Retinal pigment epithelial cell (primary cell): ENCODE data around the gene ABCG4.
"Not testable (repeated sequence)": the region's sequence is repeated elsewhere in the genome, so short reads cannot be mapped to it uniquely, and the experiment has no call there.

Source experiments
- DNase-seq: peaks from one replicate; pipeline ENCODE4 v3.0.0-alpha.2; 2010; ENCODE audit warnings: low read depth
- H3K4me3 ChIP-seq: 2 replicates; pipeline ENCODE4 v1.5.1; 2011; ENCODE audit warnings: mild to moderate bottlenecking, low read length, control low read depth, moderate library complexity
- TF ChIP-seq, protein P1 (sequence below): conservative IDR thresholded peaks from 2 replicates; pipeline ENCODE4 v1.5.1; 2011; ENCODE audit warnings: low read depth, low read length, control low read depth, inconsistent platforms

Gene ABCG4

DNA sequence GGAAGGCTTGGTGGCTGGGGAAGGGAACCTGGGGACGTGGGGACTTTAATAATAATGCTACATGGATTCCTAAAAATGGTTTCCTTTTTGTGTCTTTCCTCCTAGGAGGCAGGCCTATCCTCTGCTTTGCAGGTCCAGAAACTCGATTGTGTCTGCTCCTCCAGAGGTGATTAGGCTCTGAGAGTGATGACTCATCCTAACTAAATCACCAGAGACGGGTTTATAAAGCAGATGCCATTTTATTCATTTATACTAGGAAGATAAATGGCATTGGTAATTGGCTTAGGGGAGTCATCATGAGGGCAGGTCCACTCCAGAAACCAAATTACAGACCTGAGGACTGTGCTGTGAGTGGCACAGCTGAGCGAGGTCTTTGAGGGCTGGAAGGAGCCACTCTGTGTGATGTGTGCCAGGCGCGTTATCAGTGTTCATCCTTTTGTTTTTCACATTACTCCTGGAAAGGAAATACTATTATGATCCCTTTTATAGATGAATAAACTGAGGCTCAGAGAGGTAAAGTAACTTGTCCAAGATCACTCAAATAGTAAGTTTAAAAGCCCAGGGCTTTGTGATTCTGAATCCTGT, 26.7 kb downstream of the ABCG4 start:
- TF ChIP-seq, protein P1, sequence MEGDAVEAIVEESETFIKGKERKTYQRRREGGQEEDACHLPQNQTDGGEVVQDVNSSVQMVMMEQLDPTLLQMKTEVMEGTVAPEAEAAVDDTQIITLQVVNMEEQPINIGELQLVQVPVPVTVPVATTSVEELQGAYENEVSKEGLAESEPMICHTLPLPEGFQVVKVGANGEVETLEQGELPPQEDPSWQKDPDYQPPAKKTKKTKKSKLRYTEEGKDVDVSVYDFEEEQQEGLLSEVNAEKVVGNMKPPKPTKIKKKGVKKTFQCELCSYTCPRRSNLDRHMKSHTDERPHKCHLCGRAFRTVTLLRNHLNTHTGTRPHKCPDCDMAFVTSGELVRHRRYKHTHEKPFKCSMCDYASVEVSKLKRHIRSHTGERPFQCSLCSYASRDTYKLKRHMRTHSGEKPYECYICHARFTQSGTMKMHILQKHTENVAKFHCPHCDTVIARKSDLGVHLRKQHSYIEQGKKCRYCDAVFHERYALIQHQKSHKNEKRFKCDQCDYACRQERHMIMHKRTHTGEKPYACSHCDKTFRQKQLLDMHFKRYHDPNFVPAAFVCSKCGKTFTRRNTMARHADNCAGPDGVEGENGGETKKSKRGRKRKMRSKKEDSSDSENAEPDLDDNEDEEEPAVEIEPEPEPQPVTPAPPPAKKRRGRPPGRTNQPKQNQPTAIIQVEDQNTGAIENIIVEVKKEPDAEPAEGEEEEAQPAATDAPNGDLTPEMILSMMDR, result no peak
- H3K4me3 ChIP-seq, result no peak overlapping the region
- DNase-seq, result no peak

DNA sequence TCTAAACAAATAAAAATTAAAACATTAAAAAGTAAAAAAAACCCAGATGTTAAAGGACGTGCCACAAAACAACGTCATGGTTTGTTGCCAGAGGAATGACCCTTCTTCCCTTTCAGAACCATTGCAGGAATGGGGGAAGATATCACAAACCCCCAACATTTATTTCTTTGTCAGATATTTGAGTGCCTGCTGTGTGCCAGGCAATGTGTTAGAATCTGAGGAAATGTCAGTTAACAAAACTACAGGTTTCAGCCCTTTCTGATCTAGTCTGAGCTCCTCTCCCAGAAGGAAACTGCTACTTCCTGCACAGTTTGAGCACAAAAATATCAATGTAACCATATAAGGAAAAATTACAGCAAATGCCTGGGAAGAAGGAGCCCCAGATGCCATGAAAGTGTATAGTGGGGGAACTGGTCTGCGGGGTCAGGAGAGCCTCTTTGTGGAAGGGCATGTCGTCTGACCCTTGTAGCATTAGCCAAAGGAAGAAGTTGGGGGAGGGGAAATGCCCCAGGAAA, 29.4 kb downstream of the ABCG4 start:
- no peak overlapping the region for H3K4me3 ChIP-seq
- TF ChIP-seq, protein P1, result no peak
- no peak for DNase-seq

DNA sequence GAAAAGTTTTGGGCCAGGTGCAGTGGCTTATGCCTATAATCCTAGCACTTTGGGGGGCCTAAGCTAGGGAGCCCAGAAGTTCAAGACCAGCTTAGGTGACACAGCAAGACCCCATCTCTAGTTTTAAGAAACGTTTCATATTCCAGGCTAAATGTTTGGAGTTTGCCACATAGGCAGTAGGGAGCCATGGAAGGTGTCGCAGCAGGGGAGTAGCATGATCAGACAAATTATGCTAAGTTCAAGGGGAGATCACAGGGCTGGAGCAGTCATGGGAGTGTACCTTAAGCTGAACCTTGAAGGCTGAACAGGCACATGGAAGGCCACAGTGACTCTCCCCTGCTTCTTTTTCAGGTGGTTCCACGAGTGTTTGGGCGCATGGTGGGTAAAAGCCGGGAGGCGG, 30.5 kb downstream of the ABCG4 start:
- TF ChIP-seq, protein P1, result no peak
- DNase-seq, result no peak
- H3K4me3 ChIP-seq, result no peak overlapping the region

DNA sequence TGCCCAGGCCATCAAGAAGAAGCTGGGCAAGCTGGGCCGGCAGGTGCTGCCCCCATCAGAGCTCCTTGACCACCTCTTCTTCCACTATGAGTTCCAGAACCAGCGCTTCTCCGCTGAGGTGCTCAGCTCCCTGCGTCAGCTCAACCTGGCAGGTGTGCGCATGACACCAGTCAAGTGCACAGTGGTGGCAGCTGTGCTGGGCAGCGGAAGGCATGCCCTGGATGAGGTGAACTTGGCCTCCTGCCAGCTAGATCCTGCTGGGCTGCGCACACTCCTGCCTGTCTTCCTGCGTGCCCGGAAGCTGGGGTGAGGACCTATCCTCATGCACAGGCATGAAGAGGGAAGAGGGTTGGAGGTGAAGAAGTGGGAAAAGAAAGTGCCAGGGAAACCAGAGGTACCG, 31.1 kb downstream of the ABCG4 start:
- no peak overlapping the region for H3K4me3 ChIP-seq
- DNase-seq, result no peak
- TF ChIP-seq, protein P1, result no peak

DNA sequence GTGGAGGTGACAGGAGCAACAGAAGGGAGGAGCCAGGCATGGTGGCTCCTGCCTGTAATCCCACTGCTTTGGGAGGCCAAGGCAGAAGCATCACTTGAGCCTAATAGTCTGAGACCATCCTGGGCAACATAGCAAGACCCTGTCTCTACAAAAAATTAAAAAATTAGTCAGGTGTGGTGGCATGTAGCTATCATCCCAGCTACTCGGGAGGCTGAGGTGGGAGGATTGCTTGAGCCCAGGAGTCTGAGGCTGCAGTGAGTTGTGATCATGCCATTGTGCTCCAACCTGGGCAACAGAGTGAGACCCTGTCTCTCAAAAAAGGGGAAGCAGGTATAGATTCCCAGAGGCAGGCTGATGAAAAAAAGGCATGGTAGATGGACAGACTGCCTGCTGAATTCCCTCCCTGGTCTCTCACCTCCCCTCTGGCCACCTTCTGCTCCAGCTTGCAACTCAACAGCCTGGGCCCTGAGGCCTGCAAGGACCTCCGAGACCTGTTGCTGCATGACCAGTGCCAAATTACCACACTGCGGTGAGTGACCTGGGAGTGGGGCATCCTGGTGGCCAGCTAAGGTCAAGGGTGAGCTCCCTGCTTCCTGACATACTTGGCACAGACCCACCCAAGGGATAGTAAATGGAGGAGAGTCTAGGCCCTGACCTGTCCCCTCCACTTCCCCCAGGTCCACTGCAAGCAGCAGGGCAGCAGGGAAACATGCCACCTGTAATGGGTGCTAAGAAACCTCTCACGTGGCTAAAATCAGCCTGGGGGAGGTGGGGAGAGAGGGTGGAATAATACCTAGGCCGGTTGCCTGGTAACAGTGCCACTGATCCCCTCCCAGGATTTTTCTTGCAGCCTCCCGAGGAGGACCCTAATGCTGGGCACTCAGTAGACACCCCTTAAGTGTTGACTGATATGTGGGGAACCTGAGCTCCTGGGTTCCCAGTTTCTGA, 32.2 kb downstream of the ABCG4 start:
- TF ChIP-seq, protein P1, result no peak
- DNase-seq, result no peak
- H3K4me3 ChIP-seq, result no peak overlapping the region

DNA sequence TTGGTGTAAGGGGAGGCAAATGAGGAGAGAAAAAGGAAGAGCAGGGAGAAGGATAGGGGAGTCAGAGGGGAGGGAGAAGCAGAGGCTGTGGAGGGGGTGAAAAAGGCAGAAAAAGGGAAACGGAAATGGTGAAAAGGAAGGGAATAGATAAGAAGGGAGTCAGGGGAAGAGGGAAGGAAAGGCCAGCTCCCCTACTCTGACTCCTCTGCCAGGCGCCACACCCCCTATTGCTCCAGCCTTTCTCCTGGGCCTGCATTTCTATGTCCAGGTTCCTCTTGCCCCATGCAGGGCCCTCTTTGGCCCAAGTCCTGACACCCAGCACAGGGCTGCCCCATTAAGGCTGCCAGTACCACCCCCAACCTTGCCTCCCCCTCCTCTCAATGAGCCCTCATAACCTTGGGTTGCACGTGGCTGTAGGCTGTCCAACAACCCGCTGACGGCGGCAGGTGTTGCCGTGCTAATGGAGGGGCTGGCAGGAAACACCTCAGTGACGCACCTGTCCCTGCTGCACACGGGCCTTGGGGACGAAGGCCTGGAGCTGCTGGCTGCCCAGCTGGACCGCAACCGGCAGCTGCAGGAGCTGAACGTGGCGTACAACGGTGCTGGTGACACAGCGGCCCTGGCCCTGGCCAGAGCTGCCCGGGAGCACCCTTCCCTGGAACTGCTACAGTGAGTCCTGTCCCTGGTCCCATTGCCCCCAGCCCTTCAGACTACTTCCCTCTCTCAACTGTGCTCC, 33.0 kb downstream of the ABCG4 start:
- DNase-seq, result no peak
- TF ChIP-seq, protein P1, result no peak
- H3K4me3 ChIP-seq, result no peak overlapping the region

DNA sequence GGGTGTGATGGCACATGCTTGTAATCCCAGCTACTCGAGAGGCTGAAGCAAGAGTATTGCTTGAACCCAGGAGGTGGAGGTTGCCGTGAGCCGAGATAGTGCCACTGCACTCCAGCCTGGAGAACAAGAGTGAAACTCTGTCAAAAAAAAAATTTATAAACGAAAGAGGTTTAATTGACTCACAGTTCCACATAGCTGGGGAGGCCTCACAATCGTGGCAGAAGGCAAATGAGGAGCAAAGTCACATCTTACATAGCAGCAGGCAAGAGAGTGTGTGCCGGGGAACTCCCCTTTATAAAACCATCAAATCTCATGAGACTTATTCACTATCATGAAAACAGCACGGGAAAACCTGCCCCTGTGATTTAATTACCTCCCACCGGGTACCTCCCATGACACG, 35.5 kb downstream of the ABCG4 start:
- DNase-seq, H3K4me3 ChIP-seq: not testable (repeated sequence)
